ENCODE results near the gene RDX. TPM values are rescaled to one million over a fixed set of nuclear protein-coding genes. Genes with fewer than 3 reads are reported as not detected.

RDX gene
- total and polyA plus RNA-seq, 2 of the 13 experiments (the other 11 are each of a cell fraction or from before 2014, with no cell fraction given), result 20.7 to 63.1 TPM

- TF ChIP-seq CERS6 (CRISPR knock-in tag; IDR thresholded peaks at IDR 0.05) (no peak), ZMYM2 (CRISPR knock-in tag; IDR thresholded peaks at IDR 0.05) (no peak), GZF1 (CRISPR knock-in tag; IDR thresholded peaks at IDR 0.05) (no peak), FOXO1 (CRISPR knock-in tag; IDR thresholded peaks at IDR 0.05) (peak; percentile 24; the same call in 1 of the 2 replicates), ATAD3A (CRISPR knock-in tag; IDR thresholded peaks at IDR 0.05) (no peak), ZNF792 (CRISPR knock-in tag; IDR thresholded peaks at IDR 0.05) (no peak), HNRNPH1 (optimal IDR thresholded peaks at IDR 0.05; ENCODE audit: low read depth, low read length) (no peak), DNMT1 (CRISPR knock-in tag; IDR thresholded peaks at IDR 0.05) (0 out of 2 replicates have a peak, but pooled peaks have one; percentile 11), NFYC (CRISPR knock-in tag; IDR thresholded peaks at IDR 0.05) (no peak), TAF1 (CRISPR knock-in tag; IDR thresholded peaks at IDR 0.05) (no peak; the same call in 1 of the 2 replicates), ZNF260 (CRISPR knock-in tag; IDR thresholded peaks at IDR 0.05; ENCODE audit: borderline replicate concordance, low read depth) (no peak), PATZ1 (CRISPR knock-in tag; IDR thresholded peaks at IDR 0.05) (peak; percentile 45; the same call in 1 of the 2 replicates), RARG (CRISPR knock-in tag; IDR thresholded peaks at IDR 0.05; ENCODE audit: low read depth) (no peak), HMGXB4 (CRISPR knock-in tag; IDR thresholded peaks at IDR 0.05; ENCODE audit: borderline replicate concordance in 1 of 2, low read depth in 1 of 2) (0 out of 4 replicates have a peak, but pooled peaks of 1 of the 2 experiments have one; percentile 2), ZNF33B (CRISPR knock-in tag; IDR thresholded peaks at IDR 0.05) (no peak), GFI1 (CRISPR knock-in tag; IDR thresholded peaks at IDR 0.05; ENCODE audit: borderline replicate concordance) (no peak), SIX4 (CRISPR knock-in tag; IDR thresholded peaks at IDR 0.05) (peak; percentile 27; the same call in 1 of the 2 replicates), ZNF720 (CRISPR knock-in tag; IDR thresholded peaks at IDR 0.05) (no peak), ETV5 (CRISPR knock-in tag; IDR thresholded peaks at IDR 0.05; ENCODE audit: borderline replicate concordance) (no peak), ZNF180 (CRISPR knock-in tag; IDR thresholded peaks at IDR 0.05; ENCODE audit: borderline replicate concordance, low read depth) (no peak), PLRG1 (conservative IDR thresholded peaks at IDR 0.05) (no peak), CBX5 (CRISPR knock-in tag; IDR thresholded peaks at IDR 0.05; ENCODE audit: borderline replicate concordance) (no peak), HOXA5 (CRISPR knock-in tag; IDR thresholded peaks at IDR 0.05) (no peak), PAX8 (CRISPR knock-in tag; IDR thresholded peaks at IDR 0.05; ENCODE audit: borderline replicate concordance) (no peak), TBX2 (CRISPR knock-in tag; IDR thresholded peaks at IDR 0.05; ENCODE audit: borderline replicate concordance) (peak; percentile 40), NFE2 (CRISPR knock-in tag; IDR thresholded peaks at IDR 0.05) (no peak), SCMH1 (CRISPR knock-in tag; IDR thresholded peaks at IDR 0.05; ENCODE audit: borderline replicate concordance) (no peak), EED (CRISPR knock-in tag; IDR thresholded peaks at IDR 0.05) (no peak)
These were observed at the start of gene RDX (continued) for GRCh38 chr11:110296226-110297075.

All from HepG2 (cell line).